BJ (cell line): ENCODE data around the gene ADARB1. TPM values are rescaled to one million over a fixed set of nuclear protein-coding genes. Genes with fewer than 3 reads are reported as not detected.

Source experiments
- CTCF ChIA-PET: fragments of 350-600 bp; formaldehyde crosslinking; extraction: SDS; loops from one replicate; lab custom pipeline; 2021; ENCODE audit warnings: antibody characterized with exemption, inconsistent platforms; lab: Yijun Ruan, JAX
- POLR2A ChIA-PET: fragments of 300-600 bp; sonication (Branson Sonifier 250); formaldehyde crosslinking; extraction: SDS; loops from one replicate; lab custom pipeline; 2021; ENCODE audit warnings: antibody characterized with exemption; lab: Charles Lee
- DNase-seq: peaks from one replicate; pipeline ENCODE4 v3.0.0-alpha.2; 2011; ENCODE audit warnings: low read depth
- H3K27me3 ChIP-seq: 2 replicates; pipeline ENCODE4 v1.6.0; 2011; ENCODE audit warnings: low read length; ENCODE audit not compliant: control insufficient read depth, insufficient read depth
- H3K36me3 ChIP-seq: 2 replicates; pipeline ENCODE4 v1.5.1; 2011; ENCODE audit warnings: low read length; ENCODE audit not compliant: control insufficient read depth, insufficient read depth
- H3K4me3 ChIP-seq: 2 replicates; pipeline ENCODE4 v1.5.1; 2011; ENCODE audit warnings: low read depth, mild to moderate bottlenecking, control low read depth, low read length
- CTCF ChIP-seq: IDR thresholded peaks from 2 replicates; pipeline ENCODE4 v1.5.1; 2011; ENCODE audit warnings: low read depth, mild to moderate bottlenecking, control low read depth, inconsistent platforms, low read length, moderate library complexity; ENCODE audit not compliant: insufficient read depth
- polyA plus RNA-seq: library from polyadenylated mRNA; depleted of rRNA; stranded (reverse); fragments of >200 nt; gene quantifications from 2 replicates; pipeline ENCODE4 v1.2.3, GENCODE V29; 2011

Gene ADARB1
- polyA plus RNA-seq, 1 experiment: 10.9 TPM

GRCh38 chr21:45116066-45116465, 41.7 kb downstream of the ADARB1 start:
- Histone ChIP-seq H3K27me3 (no peaks in the 10 kb centered on the region), H3K4me3 (no peak overlapping the region), H3K36me3 (peaks cover 2% of the 10 kb centered on the region; the same call in 1 of the 2 replicates)
- no peak for TF ChIP-seq CTCF
- POLR2A ChIA-PET: no interaction called here
- no peak for DNase-seq
- CTCF ChIA-PET: interaction anchor here (0.6 to 6.5 kb wide), 6 partner anchors 11 to 315 kb away, joined by 3 to 23 read pairs (median 4); no protein-coding TSS in a partner anchor

- DNase-seq: no peak
- no peak overlapping the region for H3K4me3 ChIP-seq
- POLR2A ChIA-PET: interaction anchor here (0.6 kb wide), 1 partner anchor 895 kb away, joined by 3 read pairs; no protein-coding TSS in a partner anchor
- no peak for TF ChIP-seq CTCF
- no peaks in the 10 kb centered on the region for H3K27me3 ChIP-seq
- CTCF ChIA-PET: interaction anchor here (0.6 to 6.5 kb wide), 4 partner anchors 15 to 167 kb away, joined by 3 to 23 read pairs (median 5); no protein-coding TSS in a partner anchor
- peaks cover 2% of the 10 kb centered on the region; the same call in 1 of the 2 replicates for H3K36me3 ChIP-seq
These were observed 42.9 kb downstream of the ADARB1 start for GRCh38 chr21:45117314-45117713.

GRCh38 chr21:45118099-45118498, 43.7 kb downstream of the ADARB1 start:
- POLR2A ChIA-PET: no interaction called here
- Histone ChIP-seq H3K27me3 (no peaks in the 10 kb centered on the region), H3K36me3 (peaks cover 2% of the 10 kb centered on the region; the same call in 1 of the 2 replicates), H3K4me3 (no peak overlapping the region)
- TF ChIP-seq CTCF: no peak
- DNase-seq: no peak
- CTCF ChIA-PET: interaction anchor here (0.6 to 6.5 kb wide), 3 partner anchors 16 to 19 kb away, joined by 3 to 23 read pairs (median 7); no protein-coding TSS in a partner anchor

GRCh38 chr21:45119812-45120211, 45.4 kb downstream of the ADARB1 start:
- no peak for DNase-seq
- ChIA-PET CTCF (interaction anchor here (1.3 kb wide), 1 partner anchor 9 kb away, joined by 4 read pairs; no protein-coding TSS in a partner anchor), POLR2A (no interaction called here)
- TF ChIP-seq CTCF: no peak
- Histone ChIP-seq H3K27me3 (no peaks in the 10 kb centered on the region), H3K4me3 (no peak overlapping the region), H3K36me3 (peaks cover 2% of the 10 kb centered on the region; the same call in 1 of the 2 replicates)

GRCh38 chr21:45120975-45121374, 46.6 kb downstream of the ADARB1 start:
- no peak overlapping the region for H3K4me3 ChIP-seq
- no peak for TF ChIP-seq CTCF
- ChIA-PET CTCF (interaction anchor here (1.2 to 7.3 kb wide), 5 partner anchors 16 to 228 kb away, joined by 4 to 39 read pairs (median 6); no protein-coding TSS in a partner anchor), POLR2A (no interaction called here)
- no peaks in the 10 kb centered on the region for H3K27me3 ChIP-seq
- peaks cover 2% of the 10 kb centered on the region; the same call in 1 of the 2 replicates for H3K36me3 ChIP-seq
- no peak for DNase-seq
